RCC 7860 (cell line): Measurements from ENCODE around the gene ASS1.

Experiments used
- DNase-seq: peaks from one replicate; pipeline ENCODE4 v3.0.0-alpha.2; 2015; ENCODE audit warnings: low spot score
- FAIRE-seq: peaks from 2 replicates; lab custom pipeline; 2012; peaks lifted over from hg19 to GRCh38; lab: Jason Lieb, UNC

Gene ASS1

DNA sequence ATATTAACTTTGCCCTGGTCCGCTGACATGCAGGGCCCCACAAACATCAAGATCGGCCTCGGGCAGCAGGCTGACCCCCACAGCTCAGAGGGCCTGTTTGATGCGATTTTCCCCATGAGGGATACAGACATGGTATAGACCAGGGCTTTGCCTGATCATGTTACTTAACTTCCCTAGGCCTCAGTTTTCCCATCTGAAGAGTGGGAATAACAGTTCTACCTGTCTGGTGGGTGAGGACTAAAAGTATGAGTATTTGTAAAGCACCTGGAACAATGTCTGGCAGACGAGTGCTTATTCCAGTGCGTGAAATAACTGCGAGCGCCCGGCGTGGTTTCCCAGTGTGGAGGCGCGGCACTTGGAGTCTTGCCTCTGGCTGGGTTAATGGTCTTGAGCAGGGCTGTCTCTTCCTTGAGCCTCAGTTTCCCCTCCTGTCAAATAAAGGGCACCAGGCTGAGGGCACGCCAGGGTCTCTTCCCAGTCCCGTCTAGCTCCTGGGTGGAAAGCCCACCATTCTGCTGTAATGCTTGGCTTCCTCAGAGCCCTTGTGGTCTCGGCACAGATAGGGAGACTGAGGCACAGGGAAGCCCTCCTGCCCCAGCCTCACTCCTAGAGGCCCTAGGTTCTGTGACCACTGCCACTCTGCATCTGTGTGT is 47.2 kb downstream of the ASS1 start:
- FAIRE-seq, result no peak

DNA sequence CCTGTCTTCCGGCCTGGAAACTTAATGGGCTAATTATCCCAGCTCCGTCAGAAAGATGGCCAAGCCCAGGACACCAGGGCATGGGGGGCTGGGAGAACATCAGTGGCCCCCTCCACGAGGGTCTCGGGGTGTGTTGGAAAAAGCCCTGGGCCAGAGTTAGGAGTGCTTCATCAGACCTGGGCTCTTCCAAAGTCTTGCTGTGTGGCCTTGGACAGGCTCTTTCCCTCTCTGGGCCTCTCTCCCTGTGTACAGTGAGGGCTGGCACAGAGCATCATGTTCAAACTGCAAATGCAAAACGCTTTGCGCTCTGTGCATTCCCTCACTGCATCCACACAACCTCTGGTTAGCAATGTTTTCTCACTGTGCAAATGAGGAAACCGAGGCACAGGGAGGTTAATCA is 48.3 kb downstream of the ASS1 start:
- DNase-seq (no peak), FAIRE-seq (no peak)

More for the DNA sequence above, 47.2 kb downstream of the ASS1 start:
- DNase-seq, result no peak

DNA sequence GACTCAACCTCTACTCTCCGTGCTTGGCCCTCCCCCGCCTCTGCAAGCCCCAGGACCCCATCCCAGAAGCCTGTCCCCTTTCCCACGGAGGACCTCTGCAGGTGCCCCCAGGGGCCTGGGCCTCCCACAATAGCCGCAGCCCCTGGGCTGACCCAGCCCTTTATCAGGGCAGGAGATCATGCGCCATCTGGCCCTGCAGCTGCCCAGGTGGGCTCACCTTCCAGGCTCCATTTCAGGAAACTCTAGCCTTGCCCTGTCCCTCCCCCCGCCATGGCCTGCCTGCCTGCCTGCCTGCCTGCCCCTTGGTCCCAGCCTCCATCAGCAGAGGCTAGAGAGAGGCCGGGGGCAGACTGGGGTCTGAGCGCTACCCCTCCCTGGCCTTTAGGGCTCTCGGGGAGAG is 48.7 kb downstream of the ASS1 start:
- no peak for FAIRE-seq
- no peak for DNase-seq

DNA sequence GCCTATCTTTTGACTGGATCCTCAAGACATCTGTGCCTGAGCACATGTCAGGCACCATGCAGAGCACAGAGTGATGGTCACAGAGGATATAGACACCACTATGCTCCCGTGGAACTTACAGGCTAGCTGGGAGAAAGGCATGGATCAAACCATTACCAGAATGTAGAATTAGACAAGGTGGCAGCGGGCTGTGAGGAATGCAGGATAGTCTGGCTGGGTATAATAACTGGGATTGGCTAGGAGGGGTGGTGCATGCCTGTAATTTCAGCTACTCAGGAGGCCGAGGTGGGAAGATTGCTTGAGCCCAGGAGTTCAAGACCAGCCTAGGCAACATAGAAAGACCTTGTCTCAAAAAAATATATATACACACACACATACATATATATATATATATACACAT is 50.3 kb downstream of the ASS1 start:
- FAIRE-seq, result no peak
- DNase-seq, result no peak

DNA sequence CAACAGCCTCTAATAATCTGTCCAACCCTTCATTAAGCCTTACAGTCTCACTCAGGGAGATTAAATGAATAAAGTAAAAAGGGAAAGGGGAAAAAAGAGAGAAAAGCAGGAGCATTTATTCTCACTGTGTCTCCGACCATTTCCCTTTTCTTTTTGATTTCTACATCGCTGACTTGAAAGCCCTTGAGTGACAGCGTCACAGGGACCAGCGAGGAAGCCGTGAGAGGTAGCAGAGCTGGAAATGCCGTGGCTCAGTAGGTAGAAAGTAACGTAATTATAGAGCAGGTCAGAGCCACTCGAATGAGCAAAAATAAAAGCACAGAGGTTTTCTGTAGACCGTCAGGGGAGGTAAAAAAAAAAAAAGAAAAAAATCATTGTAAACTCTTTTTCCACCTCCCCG is 52.4 kb downstream of the ASS1 start:
- FAIRE-seq (no peak), DNase-seq (no peak)

DNA sequence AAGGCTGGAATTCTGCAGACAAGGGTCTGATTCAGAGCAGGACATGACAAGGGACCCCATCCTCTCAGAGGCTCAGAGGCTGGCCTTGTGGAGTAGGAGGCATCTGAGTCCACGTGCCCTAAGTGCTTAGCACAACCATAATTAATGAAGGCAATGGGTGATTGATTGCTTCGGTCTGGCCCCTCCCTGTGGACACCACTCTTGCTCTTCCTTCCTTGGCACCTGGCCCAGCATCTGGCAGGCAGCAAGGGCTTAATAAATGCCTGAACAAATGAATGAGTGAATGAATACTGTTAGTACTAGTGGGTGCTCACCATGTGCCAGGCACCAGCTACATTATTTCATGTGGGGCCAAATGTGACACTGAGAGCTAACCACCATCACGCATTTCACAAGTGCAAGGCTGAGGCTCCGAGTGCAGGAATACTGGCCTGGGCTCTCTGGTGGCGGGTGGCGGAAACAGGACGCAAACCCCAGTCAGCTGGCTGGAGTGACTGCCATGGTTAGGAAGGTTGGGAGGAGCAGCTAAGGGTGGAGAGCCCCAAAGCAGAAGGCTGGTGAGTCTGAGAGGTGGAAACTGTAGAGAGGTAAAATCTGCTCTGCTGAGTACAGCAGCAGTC is 53.6 kb downstream of the ASS1 start:
- DNase-seq, result no peak
- no peak for FAIRE-seq

DNA sequence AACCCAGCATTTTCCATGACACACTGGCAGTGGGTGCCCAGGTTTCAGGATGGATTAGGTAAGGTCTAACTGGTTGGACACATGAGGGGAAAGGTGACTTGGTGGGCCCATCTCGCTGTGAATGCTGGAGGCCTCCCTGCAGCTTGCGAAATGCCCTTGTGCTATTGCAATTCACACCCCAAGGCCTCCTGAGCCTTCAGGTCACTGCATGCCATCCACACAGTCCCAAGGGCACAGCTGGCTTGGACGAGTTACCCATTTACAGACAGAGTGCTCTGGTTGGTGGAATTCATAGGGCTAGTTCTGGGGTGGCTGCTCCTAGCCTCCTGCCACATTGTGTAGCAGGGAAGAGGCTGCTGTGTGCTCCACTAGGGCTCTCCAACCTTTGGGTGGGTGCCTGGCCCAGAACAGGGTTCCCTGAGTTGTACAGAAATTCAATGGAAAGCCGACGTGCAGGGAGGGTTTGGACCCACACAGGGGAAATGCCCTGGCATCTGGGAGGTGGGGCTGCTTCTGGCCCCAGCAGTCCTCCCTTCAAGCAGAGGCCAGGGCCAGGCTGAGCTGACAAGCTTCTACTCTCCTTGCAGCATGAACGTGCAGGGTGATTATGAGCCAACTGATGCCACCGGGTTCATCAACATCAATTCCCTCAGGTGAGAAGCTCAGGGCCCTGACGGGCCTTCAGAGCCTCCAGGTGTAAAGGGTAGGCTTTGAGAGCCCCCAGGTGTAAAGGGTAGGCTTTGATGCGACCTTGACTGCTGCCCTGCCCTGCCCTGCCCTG is 54.3 kb downstream of the ASS1 start:
- FAIRE-seq, result no peak
- DNase-seq, result no peak

DNA sequence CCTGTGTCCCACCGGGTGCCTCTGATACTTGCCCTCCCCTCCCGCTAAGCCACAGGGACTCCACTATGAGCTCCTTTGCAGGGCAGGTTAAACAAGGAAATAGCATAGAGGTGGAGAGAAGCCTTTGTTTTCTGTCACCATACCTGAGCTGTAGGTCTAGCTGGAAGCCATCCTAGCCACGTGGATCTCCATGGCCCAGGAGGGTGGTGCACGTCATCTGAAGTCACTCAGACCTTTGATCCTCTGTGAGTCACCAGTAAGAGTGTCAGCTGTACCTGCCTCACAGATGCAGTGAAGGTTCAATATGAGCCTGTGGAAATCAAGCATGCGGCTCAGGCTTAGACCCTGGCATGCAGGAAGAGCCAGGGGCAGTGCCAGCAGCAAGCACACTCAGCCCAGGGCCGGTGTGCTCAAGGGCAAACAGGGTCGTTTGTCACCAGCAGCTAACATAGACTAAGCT is 55.1 kb downstream of the ASS1 start:
- DNase-seq (peak; percentile 42), FAIRE-seq (no peak)

DNA sequence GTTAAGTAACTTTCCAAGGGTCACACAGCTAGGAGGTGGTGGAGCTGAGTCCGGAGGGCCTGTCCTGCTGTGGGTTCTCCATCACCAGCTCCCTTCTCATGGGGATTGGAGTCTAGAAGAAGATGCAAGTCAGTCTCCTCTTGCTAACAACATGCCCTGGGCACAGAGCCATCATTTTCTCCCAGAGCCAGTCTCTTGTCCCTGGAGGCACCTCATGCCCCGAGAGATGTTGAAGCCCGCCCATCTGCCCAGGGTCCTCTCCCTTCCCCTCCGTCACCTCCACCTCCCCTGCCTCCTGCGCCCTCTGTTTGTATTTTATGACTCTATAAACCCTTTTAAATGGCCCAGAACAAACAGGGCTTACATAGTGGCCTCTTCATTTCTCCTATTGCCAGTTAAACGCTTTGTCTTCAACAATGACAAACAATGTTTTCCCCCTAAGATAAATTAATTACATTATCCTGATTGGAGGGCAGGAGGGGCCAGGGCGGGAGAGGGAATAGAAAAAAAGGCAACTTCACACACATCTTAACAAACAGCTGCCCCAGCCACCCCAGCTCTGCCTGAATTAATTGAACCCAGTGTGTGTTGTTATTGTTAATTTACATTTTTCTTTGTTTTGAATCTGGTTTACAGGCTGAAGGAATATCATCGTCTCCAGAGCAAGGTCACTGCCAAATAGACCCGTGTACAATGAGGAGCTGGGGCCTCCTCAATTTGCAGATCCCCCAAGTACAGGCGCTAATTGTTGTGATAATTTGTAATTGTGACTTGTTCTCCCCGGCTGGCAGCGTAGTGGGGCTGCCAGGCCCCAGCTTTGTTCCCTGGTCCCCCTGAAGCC is 55.8 kb downstream of the ASS1 start:
- FAIRE-seq, result no peak
- DNase-seq, result no peak

DNA sequence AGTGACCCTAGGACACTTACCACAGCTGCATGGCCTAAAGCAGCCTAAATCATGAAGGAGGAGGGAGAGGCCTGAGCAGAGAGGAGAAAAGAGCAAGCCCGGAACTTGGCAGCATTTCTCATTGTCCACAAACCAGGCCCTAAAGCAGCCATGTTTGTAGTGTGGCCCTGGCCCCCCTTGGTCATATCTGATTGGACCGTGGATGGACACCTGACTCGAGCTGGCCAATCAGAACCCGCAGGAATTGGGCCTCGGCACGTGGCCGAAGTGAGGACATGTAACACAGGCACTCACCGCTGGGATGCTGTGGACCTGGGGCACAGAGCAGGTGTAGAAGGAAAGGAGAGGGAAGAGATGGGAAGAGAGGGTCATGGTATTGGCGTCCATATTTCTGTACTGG is 56.9 kb downstream of the ASS1 start:
- DNase-seq, result no peak

DNA sequence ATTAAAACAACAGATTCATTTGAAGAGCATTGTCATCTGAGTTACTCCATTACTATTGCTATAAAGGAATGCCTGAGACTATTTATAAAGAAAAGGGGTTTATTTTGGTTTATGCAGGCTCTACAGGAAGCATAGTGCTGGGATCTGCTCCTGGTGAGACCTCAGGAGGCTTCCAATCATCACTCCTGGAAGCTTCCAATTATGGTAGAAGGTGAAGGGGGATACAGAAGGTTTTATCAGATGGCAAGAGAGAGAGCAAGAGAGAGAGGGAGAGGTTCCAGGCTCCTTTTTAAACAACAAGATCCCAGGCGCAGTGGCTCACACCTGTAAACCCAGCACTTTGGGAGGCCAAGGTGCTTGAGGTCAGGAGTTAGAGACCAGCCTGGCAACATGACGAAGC is 63.5 kb downstream of the ASS1 start:
- FAIRE-seq (no peak), DNase-seq (no peak)

More for the DNA sequence above, 56.9 kb downstream of the ASS1 start:
- no peak for FAIRE-seq

DNA sequence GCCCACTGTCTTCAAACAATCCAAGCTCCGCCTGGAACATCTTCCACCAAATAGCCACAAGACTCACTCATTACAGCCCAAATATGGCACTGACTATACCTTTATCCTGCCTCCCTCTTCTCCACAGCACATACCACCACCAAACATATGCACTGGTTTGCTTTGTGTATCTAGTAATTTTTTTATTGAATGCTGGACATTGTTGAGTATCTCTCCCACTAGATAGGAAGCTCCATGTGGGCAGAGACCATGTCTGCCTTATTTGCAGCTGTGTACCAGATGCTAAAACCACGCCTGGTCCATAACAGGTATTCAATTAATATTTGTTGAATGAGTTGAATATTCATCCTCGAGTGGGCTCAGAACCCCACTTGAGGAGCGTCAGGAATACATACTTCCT is 67.4 kb downstream of the ASS1 start:
- FAIRE-seq (no peak), DNase-seq (no peak)

DNA sequence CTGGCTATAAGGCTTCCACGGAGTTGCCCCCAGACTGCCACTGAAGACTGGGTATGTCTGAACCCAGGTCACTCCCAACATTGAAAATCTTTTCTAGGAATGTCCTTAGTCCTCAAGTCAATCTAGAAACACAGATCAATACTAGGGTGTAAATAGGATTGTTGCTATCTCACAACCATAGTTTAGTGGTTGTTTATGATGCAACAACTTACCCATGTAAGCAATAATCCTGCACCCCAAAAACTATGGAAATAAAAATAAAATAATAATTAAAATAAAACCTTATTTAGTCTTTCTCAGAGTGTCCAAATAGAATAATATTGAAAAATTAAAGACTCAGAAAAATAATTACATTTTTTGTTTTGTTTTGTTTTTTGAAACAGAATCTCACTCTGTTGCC is 68.3 kb downstream of the ASS1 start:
- FAIRE-seq (no peak), DNase-seq (no peak)

DNA sequence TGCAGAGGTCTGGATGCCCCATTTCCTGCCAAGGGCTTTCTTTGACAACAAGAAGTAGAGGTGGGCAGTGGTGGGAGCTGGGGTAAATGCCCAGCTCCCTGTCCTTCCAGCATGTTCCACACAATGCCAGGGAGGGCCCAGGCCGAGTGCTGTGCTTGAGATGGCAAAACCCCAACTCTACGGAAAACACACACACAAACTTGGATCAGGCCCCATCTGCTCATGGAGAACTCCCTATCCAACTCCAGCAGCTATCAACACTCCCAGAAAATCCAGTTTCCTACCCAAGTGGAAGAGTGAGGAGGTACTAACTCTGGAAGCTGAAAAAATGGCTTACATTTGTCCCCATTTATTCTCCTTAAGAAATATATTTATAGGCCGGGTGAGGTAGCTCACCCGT is 73.5 kb downstream of the ASS1 start:
- FAIRE-seq (no peak), DNase-seq (no peak)

DNA sequence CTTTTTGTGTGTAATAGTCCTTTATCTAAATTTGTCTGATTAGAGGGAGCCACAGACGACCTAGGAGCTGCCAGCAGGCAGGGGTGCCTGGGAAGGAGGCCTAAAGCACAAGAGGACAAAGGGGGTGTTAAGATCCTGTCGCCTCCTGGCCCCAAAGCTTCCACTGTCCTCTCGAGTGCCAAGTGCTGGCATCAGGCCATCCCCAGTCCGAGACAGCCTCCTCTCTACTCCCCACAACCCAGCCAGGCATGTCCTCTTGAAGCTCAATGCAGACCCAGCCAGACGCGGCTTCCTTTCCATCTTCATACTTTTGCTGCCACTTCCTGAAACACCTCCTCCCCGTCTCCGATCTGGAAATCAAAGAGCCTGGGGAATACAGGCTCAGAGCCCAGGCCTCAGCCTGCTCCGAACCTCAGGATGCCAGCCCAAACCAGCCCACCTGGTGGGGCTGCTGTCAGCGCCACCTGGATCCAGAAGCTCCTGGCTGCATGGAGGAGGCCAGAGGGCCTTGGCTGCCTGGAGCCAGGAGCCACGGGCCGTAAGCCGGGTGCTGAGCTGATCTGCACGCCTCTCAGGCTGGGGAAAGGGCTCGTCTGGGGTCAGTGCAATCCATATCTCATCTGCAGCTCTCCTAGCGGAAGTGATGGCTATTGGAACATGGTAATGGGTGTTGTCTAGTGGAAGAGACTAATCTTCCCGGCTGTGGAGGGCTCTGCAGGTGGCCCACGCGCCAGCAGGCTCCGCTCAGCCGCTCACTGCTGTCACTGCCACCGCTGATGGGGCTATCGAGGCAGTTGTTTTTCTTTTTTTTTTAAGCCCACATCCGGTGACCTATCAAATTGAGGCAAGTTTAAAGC is 74.4 kb downstream of the ASS1 start:
- no peak for FAIRE-seq
- no peak for DNase-seq

DNA sequence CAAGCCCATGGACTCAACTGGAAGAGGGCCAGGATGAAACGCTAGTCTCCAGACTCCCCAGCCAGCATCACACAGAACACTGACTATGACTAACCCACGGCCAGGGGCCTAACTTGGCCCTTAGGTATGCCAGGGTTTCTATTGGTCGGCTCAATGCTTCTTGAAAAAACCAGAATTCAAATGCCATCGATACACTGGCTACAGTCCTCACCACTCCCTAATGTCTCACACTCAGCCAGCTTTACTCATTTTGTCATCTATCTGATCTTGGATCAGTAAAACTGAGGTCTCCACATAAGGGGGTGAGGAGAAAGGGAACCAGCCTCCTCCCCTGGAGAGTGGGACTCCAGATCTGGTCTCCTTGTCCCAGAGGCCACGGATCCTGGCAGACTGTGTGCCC is 75.2 kb downstream of the ASS1 start:
- DNase-seq (no peak), FAIRE-seq (no peak)

DNA sequence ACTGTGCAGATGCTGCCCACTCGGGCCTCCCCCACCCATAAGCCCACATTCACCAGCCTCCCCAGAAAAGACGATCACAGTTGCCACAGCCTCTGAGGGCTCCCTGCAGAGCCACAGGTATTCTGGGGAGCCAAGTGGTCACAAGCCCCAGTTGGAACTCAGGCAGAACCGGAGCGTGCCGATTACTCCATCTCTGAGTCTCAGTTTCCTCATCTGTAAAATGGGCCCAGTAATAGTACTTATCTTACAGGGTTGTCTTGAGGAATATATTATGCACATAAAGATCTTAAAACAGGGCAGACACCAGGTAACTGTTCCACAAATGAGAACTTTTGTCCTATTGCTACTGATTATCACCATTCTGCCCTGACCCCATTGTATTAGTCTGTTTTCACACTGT is 77.0 kb downstream of the ASS1 start:
- no peak for DNase-seq
- FAIRE-seq, result no peak

DNA sequence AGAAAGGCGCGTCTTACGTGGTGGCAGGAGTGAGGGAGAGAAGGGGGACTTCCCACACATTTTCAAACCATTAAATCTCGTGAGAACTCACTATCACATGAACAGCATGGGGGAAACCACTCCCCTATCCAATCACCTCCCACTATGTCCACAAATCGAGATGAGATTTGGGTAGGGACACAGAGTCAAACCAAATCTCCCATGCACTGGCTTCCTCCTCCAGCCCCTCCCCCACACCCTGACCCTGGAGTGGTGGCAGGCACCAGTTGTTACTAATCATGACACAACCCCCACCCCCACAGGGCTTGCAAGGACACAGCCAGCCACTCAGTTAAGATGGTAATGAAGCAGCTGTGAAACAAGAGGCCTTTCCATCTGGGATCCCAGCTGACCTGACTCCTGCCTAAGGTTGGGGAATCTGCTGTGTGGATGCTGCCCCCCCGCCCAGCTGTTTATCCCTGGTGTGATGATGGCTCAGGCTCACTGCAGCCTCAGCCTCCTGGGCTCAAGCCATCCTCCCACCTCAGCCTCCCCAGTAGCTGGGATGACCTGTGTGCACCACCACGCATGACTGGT is 77.6 kb downstream of the ASS1 start:
- DNase-seq (no peak), FAIRE-seq (no peak)

DNA sequence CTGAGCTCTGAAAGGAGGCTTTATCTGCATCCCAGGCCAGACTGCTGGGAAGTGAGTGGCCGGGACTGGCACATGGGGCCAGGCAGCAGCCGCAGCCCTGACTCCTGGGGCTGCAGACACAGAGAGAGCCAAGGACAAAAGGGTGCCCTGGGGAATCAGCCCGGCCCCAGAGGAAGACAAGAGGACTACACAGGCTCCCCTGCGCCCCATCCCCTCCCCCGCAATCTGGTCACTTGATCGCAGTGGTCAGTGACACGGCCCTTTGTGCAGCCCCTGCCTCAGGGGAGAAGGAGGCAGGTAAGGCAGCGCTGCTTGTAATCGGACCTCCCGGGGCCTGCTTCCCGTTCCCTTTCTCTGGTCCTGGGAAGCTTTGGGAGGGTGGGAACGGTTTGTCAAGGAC is 79.2 kb downstream of the ASS1 start:
- DNase-seq (no peak), FAIRE-seq (no peak)
